GM12878 (cell line): ENCODE measurements around the gene SDCCAG8. TPM values are rescaled to one million over a fixed set of nuclear protein-coding genes. Genes with fewer than 3 reads are reported as not detected.

ENCODE experiments used
- ATAC-seq: fragments of 200-7000 bp; cut with Tn5 transposase; 3 replicates; pipeline ENCODE4 v1.9.1; 2020; ENCODE audit warnings: mild to moderate bottlenecking, moderate library complexity
- BruUV-seq: library from RNA; stranded (reverse); fragments of 400-500 nt; replicated peaks from 2 replicates; lab custom pipeline; 2021; lab: Mats Ljungman, UMichigan
- CTCF ChIA-PET: fragments of 300-600 bp; sonication (Branson Sonifier 250); formaldehyde crosslinking; extraction: SDS; loops from one replicate; lab custom pipeline; 2021; ENCODE audit warnings: inconsistent platforms; lab: Yijun Ruan, JAX
- POLR2A ChIA-PET: fragments of 350-600 bp; formaldehyde crosslinking; extraction: SDS; loops from one replicate; lab custom pipeline; 2021; ENCODE audit warnings: inconsistent platforms; lab: Charles Lee
- RAD21 ChIA-PET: fragments of 300-600 bp; sonication (Branson Sonifier 250); formaldehyde crosslinking; loops from one replicate; lab custom pipeline; 2023; ENCODE audit warnings: antibody characterized with exemption; ENCODE audit not compliant: unreplicated experiment; lab: Charles Lee
- SMC1A ChIA-PET: fragments of 300-600 bp; sonication (Branson Sonifier 250); formaldehyde crosslinking; loops from one replicate; lab custom pipeline; 2023; ENCODE audit not compliant: unreplicated experiment, uncharacterized antibody; lab: Charles Lee
- DNase-seq: peaks from one replicate; pipeline ENCODE4 v3.0.0-alpha.2; 2011; ENCODE audit warnings: low read depth, low spot score
- FAIRE-seq: peaks from 3 replicates; lab custom pipeline; 2011; peaks lifted over from hg19 to GRCh38; lab: Jason Lieb, UNC
- H2AFZ ChIP-seq: 2 replicates; pipeline ENCODE4 v1.6.0; 2011; ENCODE audit warnings: low read depth, low read length, control low read depth; ENCODE audit not compliant: control insufficient read depth
- H3K27ac ChIP-seq: 2 replicates; pipeline ENCODE4 v1.5.1; 2011; ENCODE audit warnings: control low read depth; ENCODE audit not compliant: control insufficient read depth, insufficient read depth
- H3K27me3 ChIP-seq, 2 experiments: replicated peaks in 1 of 2; 2 replicates each; pipeline versions ENCODE4 v1.6.0 to v1.6.1; 2011; ENCODE audit warnings: low read length in 1 of 2; ENCODE audit not compliant: control insufficient read depth in 2 of 2, insufficient read depth in 2 of 2
- H3K36me3 ChIP-seq, 2 experiments: 2 replicates each; pipeline ENCODE4 v1.5.1; 2011; ENCODE audit warnings: low read length in 1 of 2; ENCODE audit not compliant: control insufficient read depth in 2 of 2, insufficient read depth in 2 of 2
- H3K4me1 ChIP-seq: 2 replicates; pipeline ENCODE4 v1.6.1; 2011; ENCODE audit warnings: mild to moderate bottlenecking, low read length, moderate library complexity, mixed read lengths; ENCODE audit not compliant: control insufficient read depth, insufficient read depth
- H3K4me2 ChIP-seq: 2 replicates; pipeline ENCODE4 v1.6.0; 2011; ENCODE audit warnings: control low read depth; ENCODE audit not compliant: control insufficient read depth, insufficient read depth
- H3K4me3 ChIP-seq: fragments of 200-600 bp; sonication (generic); 2 replicates; pipeline ENCODE4 v1.5.1; 2016
- H3K79me2 ChIP-seq: 2 replicates; pipeline ENCODE4 v1.6.0; 2011; ENCODE audit warnings: low read length; ENCODE audit not compliant: control insufficient read depth, insufficient read depth
- H3K9ac ChIP-seq: 2 replicates; pipeline ENCODE4 v1.8.0; 2011; ENCODE audit warnings: low read length, control low read depth, mixed read lengths; ENCODE audit not compliant: control insufficient read depth, insufficient read depth
- H3K9me3 ChIP-seq: replicated peaks from 3 replicates; pipeline ENCODE4 v1.5.1; 2011; ENCODE audit warnings: mild to moderate bottlenecking, low read length; ENCODE audit not compliant: control insufficient read depth, insufficient read depth
- H4K20me1 ChIP-seq: 2 replicates; pipeline ENCODE4 v1.6.0; 2011; ENCODE audit not compliant: control insufficient read depth, insufficient read depth
- ATF7 ChIP-seq: fragments of 450-650 bp; IDR thresholded peaks from 2 replicates; pipeline ENCODE4 v1.6.1; 2016; ENCODE audit warnings: low read depth, mild to moderate bottlenecking
- BHLHE40 ChIP-seq, 2 experiments: fragments of 450-650 bp in 1 of 2; IDR thresholded peaks; 2 replicates each; pipeline ENCODE4 v1.6.1; 2011 to 2017; ENCODE audit warnings: low read depth in 2 of 2, borderline replicate concordance in 1 of 2, improper control_type of control experiment in 1 of 2, low read length in 1 of 2, mild to moderate bottlenecking in 1 of 2
- CREB1 ChIP-seq: IDR thresholded peaks from 2 replicates; pipeline ENCODE4 v1.6.1; 2012; ENCODE audit warnings: low read depth, mild to moderate bottlenecking, inconsistent platforms
- EED ChIP-seq: sonication (generic); IDR thresholded peaks from 2 replicates; pipeline ENCODE4 v1.6.1; 2016; ENCODE audit warnings: antibody characterized with exemption, low read depth
- EP300 ChIP-seq, 2 experiments: fragments of 150-350 bp in 1 of 2; IDR thresholded peaks; 2 replicates each; pipeline ENCODE4 v1.6.1; 2011 to 2012; ENCODE audit warnings: low read depth in 2 of 2, low read length in 2 of 2, borderline replicate concordance in 1 of 2, improper control_type of control experiment in 1 of 2, inconsistent platforms in 1 of 2; ENCODE audit not compliant: control insufficient read depth in 1 of 2
- IKZF2 ChIP-seq, 2 experiments: fragments of 450-650 bp; IDR thresholded peaks; 2 replicates each; pipeline ENCODE4 v1.6.1; 2017; ENCODE audit warnings: mild to moderate bottlenecking in 2 of 2, moderate library complexity in 2 of 2
- MAX ChIP-seq: IDR thresholded peaks from 2 replicates; pipeline ENCODE4 v1.6.1; 2012; ENCODE audit warnings: low read depth, low read length, improper control_type of control experiment
- MEF2A ChIP-seq: IDR thresholded peaks from 2 replicates; pipeline ENCODE4 v1.6.1; 2011; ENCODE audit warnings: low read depth, mild to moderate bottlenecking, low read length, moderate library complexity; ENCODE audit not compliant: insufficient read depth
- MTA2 ChIP-seq: fragments of 450-650 bp; IDR thresholded peaks from 2 replicates; pipeline ENCODE4 v1.6.1; 2016; ENCODE audit warnings: low read depth, mild to moderate bottlenecking, moderate library complexity
- POU2F2 ChIP-seq: IDR thresholded peaks from 3 replicates; pipeline ENCODE4 v1.6.1; 2011; ENCODE audit warnings: low read depth, mild to moderate bottlenecking, low read length, borderline replicate concordance
- RUNX3 ChIP-seq: IDR thresholded peaks from 2 replicates; pipeline ENCODE4 v1.6.1; 2012; ENCODE audit warnings: low read length, inconsistent platforms
- ZNF384 ChIP-seq: IDR thresholded peaks from 2 replicates; pipeline ENCODE4 v1.6.1; 2012; ENCODE audit warnings: low read depth, mild to moderate bottlenecking, low read length, improper control_type of control experiment, borderline replicate concordance
- WGBS: methylation state at CpG from one replicate; pipeline ENCODE4 v1.1.6; 2016; ENCODE audit warnings: low lambda C conversion rate; ENCODE audit not compliant: insufficient replicate concordance, insufficient coverage; ENCODE audit errors: missing lambda C conversion rate; 5-methylcytosine and 5-hydroxymethylcytosine counted together
- in situ Hi-C: fragments of 300-500 bp; cut with MboI; formaldehyde crosslinking; loops from 9 replicates; pipeline ENCODE4 v1.14.3; 2018; ENCODE audit warnings: mixed read lengths
- intact Hi-C: fragments of 100-400 bp; cut with micrococcal nuclease; formaldehyde crosslinking; loops from one replicate; pipeline ENCODE4 v1.14.2; 2022; ENCODE audit not compliant: unreplicated experiment
- polyA plus RNA-seq, 11 experiments: library from polyadenylated mRNA; depleted of rRNA in 4 of 11; unstranded in 6 of 11; stranded (reverse) in 5 of 11; fragments of >200 nt; fragmentation: Nextera tagmentation in 4 of 11; fragmentation: Illumina TruSeq in 1 of 11; extraction: Ambion mirVana in 4 of 11; extraction: Trizol in 1 of 11; gene quantifications; 1 replicate in 1 of 11; 2 replicates in 10 of 11; pipeline versions ENCODE4 v1.2.1 to v1.2.3, GENCODE V29; 2011 to 2016; ENCODE audit warnings: inconsistent platforms in 2 of 11, missing spikeins in 2 of 11, low read depth in 1 of 11
- total RNA-seq, 4 experiments: library from RNA; depleted of rRNA in 3 of 4; stranded (reverse); fragments of >200 nt in 3 of 4; fragmentation: Illumina TruSeq in 1 of 4; extraction: Trizol in 1 of 4; gene quantifications; 2 replicates each; pipeline versions ENCODE4 v1.2.1 to v1.2.3, GENCODE V29; 2013 to 2021
- TF ChIP-seq, protein P1 (sequence below): fragments of 450-650 bp; IDR thresholded peaks from 2 replicates; pipeline ENCODE4 v1.6.1; 2017; ENCODE audit warnings: low read depth, mild to moderate bottlenecking, moderate library complexity

Gene SDCCAG8
- total and polyA plus RNA-seq, 10 of the 15 experiments (the other 5 are each of a cell fraction or from before 2014, with no cell fraction given): 15.0 to 25.6 (median 20.6) TPM

- peak overlapping the region; percentile 94 for H3K27ac ChIP-seq
- BruUV-seq: no TSS peak
- no peaks in the 10 kb centered on the region for H3K79me2 ChIP-seq
- TF ChIP-seq RUNX3 (0 out of 2 replicates have a peak, but pooled peaks have one; percentile 5), MTA2 (peak; percentile 48), ZNF384 (no peak), ATF7 (peak; percentile 83), CREB1 (peak; percentile 45; the same call in 1 of the 2 replicates), MEF2A (no peak), EP300 (IDR thresholded peaks at IDR 0.05; ENCODE audit: borderline replicate concordance in 1 of 2, control insufficient read depth in 1 of 2, low read depth in 2 of 2, low read length in 2 of 2) (peak in 1 of 2 experiments; percentile 52; a peak in 1 of 4 replicates), IKZF2 (IDR thresholded peaks at IDR 0.05) (peak in 1 of 2 experiments; percentile 33; a peak in 3 of 4 replicates), MAX (no peak), POU2F2 (peak; percentile 83; the same call in 2 of the 3 replicates), EED (peak; percentile 21; the same call in 1 of the 2 replicates), BHLHE40 (IDR thresholded peaks at IDR 0.05; ENCODE audit: borderline replicate concordance in 1 of 2, low read depth in 2 of 2, low read length in 1 of 2) (peak in 1 of 2 experiments; percentile 9; a peak in 1 of 4 replicates)
- TF ChIP-seq, protein P1, sequence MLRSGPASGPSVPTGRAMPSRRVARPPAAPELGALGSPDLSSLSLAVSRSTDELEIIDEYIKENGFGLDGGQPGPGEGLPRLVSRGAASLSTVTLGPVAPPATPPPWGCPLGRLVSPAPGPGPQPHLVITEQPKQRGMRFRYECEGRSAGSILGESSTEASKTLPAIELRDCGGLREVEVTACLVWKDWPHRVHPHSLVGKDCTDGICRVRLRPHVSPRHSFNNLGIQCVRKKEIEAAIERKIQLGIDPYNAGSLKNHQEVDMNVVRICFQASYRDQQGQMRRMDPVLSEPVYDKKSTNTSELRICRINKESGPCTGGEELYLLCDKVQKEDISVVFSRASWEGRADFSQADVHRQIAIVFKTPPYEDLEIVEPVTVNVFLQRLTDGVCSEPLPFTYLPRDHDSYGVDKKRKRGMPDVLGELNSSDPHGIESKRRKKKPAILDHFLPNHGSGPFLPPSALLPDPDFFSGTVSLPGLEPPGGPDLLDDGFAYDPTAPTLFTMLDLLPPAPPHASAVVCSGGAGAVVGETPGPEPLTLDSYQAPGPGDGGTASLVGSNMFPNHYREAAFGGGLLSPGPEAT: peak; percentile 11; the same call in 1 of the 2 replicates
- FAIRE-seq: peak; percentile 84
- ChIA-PET POLR2A (interaction anchor here (0.6 to 3.5 kb wide), 2 partner anchors 58 to 1661 kb away, joined by 3 to 30 read pairs; partner anchors contain the start of genes CEP170 and SDCCAG8), SMC1A (interaction anchor here (0.8 to 2.7 kb wide), 15 partner anchors 9 to 1781 kb away, joined by 3 to 43 read pairs (median 5); partner anchors contain the start of genes CEP170, KMO and SDCCAG8), CTCF (interaction anchor here (1.2 to 1.5 kb wide), 3 partner anchors 11 to 97 kb away, joined by 3 to 5 read pairs (median 4); no protein-coding TSS in a partner anchor), RAD21 (interaction anchor here (0.8 to 3.2 kb wide), 9 partner anchors 11 to 1828 kb away, joined by 3 to 39 read pairs (median 4); partner anchors contain the start of genes CEP170 and SDCCAG8)
- WGBS: 21% methylated on average over 5 of the region's 5 CpGs
- DNase-seq: peak; percentile 48
- no peaks in the 10 kb centered on the region for H4K20me1 ChIP-seq
- peak overlapping the region; percentile 41 for H2AFZ ChIP-seq
- peak; percentile 72 for ATAC-seq
- intact Hi-C loops: no loop called here
- H3K4me1 ChIP-seq: peaks cover 32% of the 10 kb centered on the region
- peaks cover 0 to 8% of the 10 kb centered on the region in 2 experiments; a peak in 1 of 4 replicates for H3K36me3 ChIP-seq
- peak overlapping the region; percentile 97 for H3K4me2 ChIP-seq
- H3K4me3 ChIP-seq: peak overlapping the region; percentile 28; the same call in 1 of the 2 replicates
- H3K9me3 ChIP-seq: no peaks in the 10 kb centered on the region
- no peaks in the 10 kb centered on the region for H3K27me3 ChIP-seq
- H3K9ac ChIP-seq: peak overlapping the region; percentile 57
- in situ Hi-C loops: loop anchor here (25.0 kb wide), 1 partner anchor 526 kb away; no protein-coding TSS in a partner anchor
Measured at GRCh38 chr1:243312952-243313634, 57.3 kb downstream of the SDCCAG8 start.
